Natural killer cell (primary cell): ENCODE data around the gene ENAH. TPM values are rescaled to one million over a fixed set of nuclear protein-coding genes. Genes with fewer than 3 reads are reported as not detected.
"Not testable (repeated sequence)": the region's sequence is repeated elsewhere in the genome, so short reads cannot be mapped to it uniquely, and the experiment has no call there.

Experiments
- ATAC-seq, 3 donors: fragments of 150-1000 bp in 2 of 3; fragments of 200-7000 bp in 1 of 3; cut with Tn5 transposase; 1 replicate in 1 of 3; 2 replicates in 2 of 3; pipeline ENCODE4 v1.10.0; 2021; ENCODE audit warnings: mild to moderate bottlenecking in 2 of 3, moderate library complexity in 2 of 3
- DNase-seq, 2 donors: peaks; one replicate each; pipeline versions ENCODE4 v3.0.0 to v3.0.0-alpha.2; 2013 to 2021; ENCODE audit warnings: mixed read lengths in 1 of 2
- H3K27ac ChIP-seq: one replicate; pipeline ENCODE4 v1.5.1; 2013; ENCODE audit warnings: mild to moderate bottlenecking, low read length
- H3K27me3 ChIP-seq: one replicate; pipeline ENCODE4 v1.6.1; 2013; ENCODE audit warnings: low read length; ENCODE audit not compliant: control insufficient read depth, insufficient read depth
- H3K36me3 ChIP-seq: one replicate; pipeline ENCODE4 v1.6.1; 2013; ENCODE audit warnings: low read length; ENCODE audit not compliant: control insufficient read depth, insufficient read depth
- H3K4me1 ChIP-seq: one replicate; pipeline ENCODE4 v1.6.1; 2013; ENCODE audit warnings: low read length; ENCODE audit not compliant: control insufficient read depth, insufficient read depth
- H3K4me3 ChIP-seq: one replicate; pipeline ENCODE4 v1.5.1; 2013; ENCODE audit warnings: low read length
- H3K9me3 ChIP-seq: one replicate; pipeline ENCODE4 v1.6.1; 2013; ENCODE audit warnings: low read length; ENCODE audit not compliant: control insufficient read depth, insufficient read depth
- H3K27ac Mint-ChIP-seq, 2 donors: one replicate each; pipeline ENCODE4 v1.8.0; 2022; ENCODE audit warnings: mild to moderate bottlenecking in 2 of 2, mixed read lengths in 2 of 2, moderate library complexity in 1 of 2
- H3K27me3 Mint-ChIP-seq, 2 donors: one replicate each; pipeline ENCODE4 v1.8.0; 2022; ENCODE audit warnings: low read depth in 2 of 2, mixed read lengths in 2 of 2
- H3K36me3 Mint-ChIP-seq: one replicate; pipeline ENCODE4 v1.8.0; 2022; ENCODE audit warnings: mixed read lengths
- H3K4me1 Mint-ChIP-seq, 2 donors: one replicate each; pipeline ENCODE4 v1.8.0; 2022; ENCODE audit warnings: mixed read lengths in 2 of 2
- H3K4me3 Mint-ChIP-seq: one replicate; pipeline ENCODE4 v1.8.0; 2022; ENCODE audit warnings: mild to moderate bottlenecking, moderate library complexity, mixed read lengths
- H3K9me3 Mint-ChIP-seq, 2 donors: one replicate each; pipeline ENCODE4 v1.8.0; 2022; ENCODE audit warnings: mixed read lengths in 2 of 2
- WGBS: methylation state at CpG from one replicate; pipeline ENCODE4 v1.1.7; 2013; ENCODE audit warnings: missing lambda C conversion rate; ENCODE audit not compliant: insufficient coverage; 5-methylcytosine and 5-hydroxymethylcytosine counted together
- intact Hi-C: fragments of 100-400 bp; cut with micrococcal nuclease; formaldehyde crosslinking; loops from one replicate; pipeline ENCODE4 v1.14.2; 2022
- total RNA-seq, 4 donors: library from RNA; stranded (reverse); fragments of 120-200 nt in 1 of 4; gene quantifications; one replicate each; pipeline versions ENCODE4 v1.2.3 to v1.2.4, GENCODE V29; 2013 to 2022
- TF ChIP-seq, protein P1 (sequence below): fragments of 200-600 bp; IDR thresholded peaks from one replicate; pipeline ENCODE4 v1.8.0; 2022; ENCODE audit warnings: antibody characterized with exemption

The ENAH gene
- total RNA-seq, 3 donors from 2014 or later (not counting 1 experiment from before 2014, with no cell fraction given) = not detected

DNA sequence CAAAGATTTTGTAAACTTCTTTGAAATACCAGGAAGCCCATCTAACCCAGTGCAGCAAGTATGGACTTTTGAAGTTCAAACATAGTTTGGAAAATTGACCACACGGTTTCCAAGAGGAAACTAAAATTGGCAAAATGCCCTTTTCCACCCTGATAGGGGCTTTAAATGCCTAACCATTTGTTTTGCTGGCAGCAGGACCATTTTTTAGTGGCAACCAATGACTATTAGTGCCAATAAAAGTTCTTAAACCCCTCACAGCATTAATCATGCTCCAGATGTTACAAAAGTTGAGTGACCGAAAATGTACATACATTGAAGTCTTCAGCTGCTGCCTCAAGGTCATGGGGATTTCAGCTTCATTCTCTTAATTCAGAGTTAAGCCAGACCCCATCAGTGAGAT is 46.4 kb upstream of the ENAH start:
- no peaks in the 10 kb centered on the region for H3K36me3 Mint-ChIP-seq
- intact Hi-C loops = no loop called here
- no peak overlapping the region for H3K4me3 Mint-ChIP-seq
- ATAC-seq = no peak
- WGBS = 67% methylated on average over 2 of the region's 2 CpGs
- H3K27me3 Mint-ChIP-seq = no peaks in the 10 kb centered on the region
- no peaks in the 10 kb centered on the region for H3K4me1 Mint-ChIP-seq
- DNase-seq = no peak
- TF ChIP-seq, protein P1, sequence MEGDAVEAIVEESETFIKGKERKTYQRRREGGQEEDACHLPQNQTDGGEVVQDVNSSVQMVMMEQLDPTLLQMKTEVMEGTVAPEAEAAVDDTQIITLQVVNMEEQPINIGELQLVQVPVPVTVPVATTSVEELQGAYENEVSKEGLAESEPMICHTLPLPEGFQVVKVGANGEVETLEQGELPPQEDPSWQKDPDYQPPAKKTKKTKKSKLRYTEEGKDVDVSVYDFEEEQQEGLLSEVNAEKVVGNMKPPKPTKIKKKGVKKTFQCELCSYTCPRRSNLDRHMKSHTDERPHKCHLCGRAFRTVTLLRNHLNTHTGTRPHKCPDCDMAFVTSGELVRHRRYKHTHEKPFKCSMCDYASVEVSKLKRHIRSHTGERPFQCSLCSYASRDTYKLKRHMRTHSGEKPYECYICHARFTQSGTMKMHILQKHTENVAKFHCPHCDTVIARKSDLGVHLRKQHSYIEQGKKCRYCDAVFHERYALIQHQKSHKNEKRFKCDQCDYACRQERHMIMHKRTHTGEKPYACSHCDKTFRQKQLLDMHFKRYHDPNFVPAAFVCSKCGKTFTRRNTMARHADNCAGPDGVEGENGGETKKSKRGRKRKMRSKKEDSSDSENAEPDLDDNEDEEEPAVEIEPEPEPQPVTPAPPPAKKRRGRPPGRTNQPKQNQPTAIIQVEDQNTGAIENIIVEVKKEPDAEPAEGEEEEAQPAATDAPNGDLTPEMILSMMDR = no peak
- Histone ChIP-seq H3K27ac (no peak overlapping the region), H3K9me3 (no peaks in the 10 kb centered on the region), H3K27me3 (no peaks in the 10 kb centered on the region), H3K4me3 (no peak overlapping the region), H3K4me1 (no peaks in the 10 kb centered on the region), H3K36me3 (no peaks in the 10 kb centered on the region)
- H3K9me3 Mint-ChIP-seq = no peaks in the 10 kb centered on the region
- no peak overlapping the region for H3K27ac Mint-ChIP-seq

DNA sequence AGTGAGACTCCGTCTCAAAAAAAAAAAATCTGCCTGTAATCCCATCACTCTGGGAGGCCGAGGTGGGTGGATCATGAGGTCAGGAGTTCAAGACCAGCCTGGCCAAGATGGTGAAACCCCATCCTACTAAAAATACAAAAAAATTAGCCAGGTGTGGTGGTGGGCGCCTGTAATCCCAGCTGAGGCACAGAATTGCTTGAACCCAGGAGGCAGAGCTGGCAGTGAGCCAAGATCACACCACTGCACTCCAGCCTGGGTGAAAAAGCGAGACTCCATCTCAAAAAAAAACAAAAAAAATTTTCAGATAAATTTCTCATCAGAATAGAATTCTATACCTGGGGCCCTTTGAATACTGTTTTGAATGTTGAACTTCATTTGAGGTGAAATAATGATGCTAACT is 45.3 kb upstream of the ENAH start:
- H3K9me3 ChIP-seq, H3K27me3 Mint-ChIP-seq, intact Hi-C loops, H3K36me3 ChIP-seq, H3K27me3 ChIP-seq, H3K4me1 ChIP-seq, H3K4me3 Mint-ChIP-seq, H3K4me1 Mint-ChIP-seq, H3K9me3 Mint-ChIP-seq, H3K36me3 Mint-ChIP-seq, H3K4me3 ChIP-seq, H3K27ac Mint-ChIP-seq, ATAC-seq, H3K27ac ChIP-seq, DNase-seq: not testable (repeated sequence)
- 95% methylated on average over 3 of the region's 4 CpGs for WGBS

GRCh38 chr1:225697428-225697827 is 44.5 kb upstream of the ENAH start:
- Mint-ChIP-seq H3K4me1 (no peaks in the 10 kb centered on the region), H3K27ac (no peak overlapping the region), H3K36me3 (no peaks in the 10 kb centered on the region), H3K27me3 (no peaks in the 10 kb centered on the region), H3K4me3 (no peak overlapping the region), H3K9me3 (no peaks in the 10 kb centered on the region)
- ATAC-seq = no peak
- Histone ChIP-seq H3K4me3 (no peak overlapping the region), H3K36me3 (no peaks in the 10 kb centered on the region), H3K9me3 (no peaks in the 10 kb centered on the region), H3K4me1 (no peaks in the 10 kb centered on the region), H3K27me3 (no peaks in the 10 kb centered on the region), H3K27ac (no peak overlapping the region)
- intact Hi-C loops = no loop called here
- TF ChIP-seq, protein P1 = no peak
- DNase-seq = no peak
- 75% methylated on average over 3 of the region's 4 CpGs for WGBS

DNA sequence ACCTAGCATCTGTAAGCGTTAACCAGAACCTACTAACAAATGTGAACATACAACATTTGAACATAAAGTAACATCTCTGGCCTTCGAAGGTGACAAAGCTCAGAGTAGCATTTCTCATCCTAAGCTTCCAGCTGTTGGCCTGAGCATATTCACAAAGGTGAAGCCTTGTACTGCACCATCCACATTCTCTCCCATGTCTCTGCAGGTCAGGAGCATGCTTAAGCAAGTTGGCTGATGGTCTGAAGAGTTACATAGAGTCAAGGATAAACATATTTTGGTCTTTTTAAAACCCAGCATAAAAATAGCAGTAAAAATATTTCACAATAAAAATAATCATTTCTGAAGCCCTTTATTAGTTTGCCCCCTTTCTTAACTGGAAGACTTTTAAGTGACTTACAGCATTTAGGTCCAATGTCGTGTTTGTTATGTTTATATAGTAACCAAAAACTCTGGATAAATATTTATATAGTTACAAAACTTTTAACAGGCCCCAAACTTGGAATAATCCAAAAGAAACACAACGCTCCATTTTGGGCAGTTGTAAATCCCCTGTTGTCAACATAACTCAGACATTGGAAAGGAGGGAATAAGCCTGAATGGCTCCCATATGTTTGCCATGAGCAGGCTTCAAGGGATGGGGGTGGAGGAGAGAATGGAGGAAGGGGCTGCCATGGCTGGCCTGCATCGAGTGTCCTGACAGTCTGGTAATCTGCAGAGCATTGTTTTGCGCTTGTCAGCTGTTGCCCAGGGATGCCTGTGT is 42.8 kb upstream of the ENAH start:
- H3K27ac Mint-ChIP-seq = no peak overlapping the region
- H3K4me1 ChIP-seq = no peaks in the 10 kb centered on the region
- H3K9me3 ChIP-seq = no peaks in the 10 kb centered on the region
- 90% methylated on average over 5 of the region's 6 CpGs for WGBS
- intact Hi-C loops = no loop called here
- no peaks in the 10 kb centered on the region for H3K36me3 Mint-ChIP-seq
- H3K36me3 ChIP-seq = no peaks in the 10 kb centered on the region
- DNase-seq (no peak), ATAC-seq (no peak)
- no peaks in the 10 kb centered on the region for H3K27me3 Mint-ChIP-seq
- no peaks in the 10 kb centered on the region for H3K9me3 Mint-ChIP-seq
- no peak overlapping the region for H3K4me3 ChIP-seq
- H3K27ac ChIP-seq = no peak overlapping the region
- H3K4me3 Mint-ChIP-seq = no peak overlapping the region
- TF ChIP-seq, protein P1 = no peak
- H3K27me3 ChIP-seq = no peaks in the 10 kb centered on the region
- no peaks in the 10 kb centered on the region for H3K4me1 Mint-ChIP-seq
